Astrocyte (in vitro differentiated cells and primary cell): ENCODE results near the gene PDE3A. TPM values are rescaled to one million over a fixed set of nuclear protein-coding genes. Genes with fewer than 3 reads are reported as not detected.

ENCODE experiments used
- DNase-seq: peaks from one replicate; pipeline ENCODE4 v3.0.0-alpha.2; 2010; ENCODE audit warnings: low read depth
- FAIRE-seq: peaks from 2 replicates; lab custom pipeline; 2011; peaks lifted over from hg19 to GRCh38; lab: Jason Lieb, UNC
- H2AFZ ChIP-seq: 2 replicates; pipeline ENCODE4 v1.6.0; 2012; ENCODE audit warnings: low read depth, low read length, inconsistent platforms
- H3K27ac ChIP-seq: 2 replicates; pipeline ENCODE4 v1.5.1; 2011; ENCODE audit warnings: low read depth, low read length, inconsistent platforms
- H3K27me3 ChIP-seq: 2 replicates; pipeline ENCODE4 v1.6.0; 2011; ENCODE audit warnings: low read length, inconsistent platforms; ENCODE audit not compliant: insufficient read depth
- H3K36me3 ChIP-seq: 2 replicates; pipeline ENCODE4 v1.5.1; 2011; ENCODE audit warnings: low read length, inconsistent platforms; ENCODE audit not compliant: insufficient read depth
- H3K4me1 ChIP-seq: 2 replicates; pipeline ENCODE4 v1.5.1; 2011; ENCODE audit warnings: low read length, inconsistent platforms; ENCODE audit not compliant: insufficient read depth
- H3K4me2 ChIP-seq: 2 replicates; pipeline ENCODE4 v1.6.0; 2012; ENCODE audit warnings: low read length, inconsistent platforms
- H3K4me3 ChIP-seq: 2 replicates; pipeline ENCODE4 v1.5.1; 2011; ENCODE audit warnings: low read depth, mild to moderate bottlenecking, low read length, inconsistent platforms; ENCODE audit not compliant: insufficient read depth
- H3K79me2 ChIP-seq: 2 replicates; pipeline ENCODE4 v1.6.0; 2012; ENCODE audit warnings: mild to moderate bottlenecking, low read length, inconsistent platforms; ENCODE audit not compliant: insufficient read depth
- H3K9ac ChIP-seq: 2 replicates; pipeline ENCODE4 v1.6.0; 2012; ENCODE audit warnings: mild to moderate bottlenecking, low read length, inconsistent platforms
- H3K9me3 ChIP-seq: 2 replicates; pipeline ENCODE4 v1.5.1; 2012; ENCODE audit warnings: low read depth, mild to moderate bottlenecking, low read length, inconsistent platforms; ENCODE audit not compliant: insufficient read depth
- H4K20me1 ChIP-seq: 2 replicates; pipeline ENCODE4 v1.6.0; 2012; ENCODE audit warnings: low read length, inconsistent platforms; ENCODE audit not compliant: insufficient read depth
- H3K27ac Mint-ChIP-seq: one replicate; pipeline ENCODE4 v1.8.0; 2021; ENCODE audit warnings: mild to moderate bottlenecking, mixed read lengths; ENCODE audit not compliant: unreplicated experiment
- H3K27me3 Mint-ChIP-seq: one replicate; pipeline ENCODE4 v1.8.0; 2021; ENCODE audit warnings: low read depth, mixed read lengths; ENCODE audit not compliant: unreplicated experiment
- H3K36me3 Mint-ChIP-seq: one replicate; pipeline ENCODE4 v1.8.0; 2021; ENCODE audit warnings: low read depth, mixed read lengths; ENCODE audit not compliant: unreplicated experiment
- H3K4me1 Mint-ChIP-seq: one replicate; pipeline ENCODE4 v1.8.0; 2021; ENCODE audit warnings: low read depth, mixed read lengths; ENCODE audit not compliant: unreplicated experiment
- H3K4me3 Mint-ChIP-seq: one replicate; pipeline ENCODE4 v1.8.0; 2021; ENCODE audit warnings: mild to moderate bottlenecking, moderate library complexity, mixed read lengths; ENCODE audit not compliant: unreplicated experiment
- H3K9me3 Mint-ChIP-seq: one replicate; pipeline ENCODE4 v1.8.0; 2021; ENCODE audit warnings: mild to moderate bottlenecking, mixed read lengths; ENCODE audit not compliant: unreplicated experiment
- EZH2 ChIP-seq: IDR thresholded peaks from 2 replicates; pipeline ENCODE4 v1.6.1; 2012; ENCODE audit warnings: mild to moderate bottlenecking, low read length, inconsistent platforms; ENCODE audit not compliant: insufficient read depth
- total RNA-seq: library from RNA; stranded (reverse); gene quantifications from 2 replicates; pipeline ENCODE4 v1.2.1, GENCODE V29; 2021
- TF ChIP-seq, protein P1 (sequence below): IDR thresholded peaks from 2 replicates; pipeline ENCODE4 v1.5.1; 2011; ENCODE audit warnings: low read depth, mild to moderate bottlenecking, inconsistent platforms, low read length, moderate library complexity; ENCODE audit not compliant: insufficient read depth

The PDE3A gene
- total RNA-seq, 1 donor from 2014 or later: 1.7 TPM

GRCh38 chr12:20625531-20625930, 257.2 kb downstream of the PDE3A start:
- no peak overlapping the region for H3K4me2 ChIP-seq
- peaks cover 9% of the 10 kb centered on the region for H3K4me1 Mint-ChIP-seq

GRCh38 chr12:20627001-20627588, 258.8 kb downstream of the PDE3A start:
- peaks cover 9% of the 10 kb centered on the region for H3K4me1 Mint-ChIP-seq
- no peak overlapping the region for H3K9ac ChIP-seq

More at GRCh38 chr12:20625531-20625930, 257.2 kb downstream of the PDE3A start:
- Mint-ChIP-seq H3K4me3 (no peak overlapping the region), H3K9me3 (no peaks in the 10 kb centered on the region), H3K27me3 (no peaks in the 10 kb centered on the region), H3K36me3 (no peaks in the 10 kb centered on the region), H3K27ac (no peak overlapping the region)
- Histone ChIP-seq H3K27ac (no peak overlapping the region), H3K4me1 (peaks cover 4% of the 10 kb centered on the region), H3K4me3 (no peak overlapping the region), H2AFZ (no peak overlapping the region), H4K20me1 (no peaks in the 10 kb centered on the region), H3K9me3 (no peaks in the 10 kb centered on the region), H3K79me2 (no peaks in the 10 kb centered on the region), H3K36me3 (no peaks in the 10 kb centered on the region), H3K9ac (no peak overlapping the region), H3K27me3 (no peaks in the 10 kb centered on the region)
- FAIRE-seq (no peak), DNase-seq (no peak)
- no peak for TF ChIP-seq EZH2
- TF ChIP-seq, protein P1, sequence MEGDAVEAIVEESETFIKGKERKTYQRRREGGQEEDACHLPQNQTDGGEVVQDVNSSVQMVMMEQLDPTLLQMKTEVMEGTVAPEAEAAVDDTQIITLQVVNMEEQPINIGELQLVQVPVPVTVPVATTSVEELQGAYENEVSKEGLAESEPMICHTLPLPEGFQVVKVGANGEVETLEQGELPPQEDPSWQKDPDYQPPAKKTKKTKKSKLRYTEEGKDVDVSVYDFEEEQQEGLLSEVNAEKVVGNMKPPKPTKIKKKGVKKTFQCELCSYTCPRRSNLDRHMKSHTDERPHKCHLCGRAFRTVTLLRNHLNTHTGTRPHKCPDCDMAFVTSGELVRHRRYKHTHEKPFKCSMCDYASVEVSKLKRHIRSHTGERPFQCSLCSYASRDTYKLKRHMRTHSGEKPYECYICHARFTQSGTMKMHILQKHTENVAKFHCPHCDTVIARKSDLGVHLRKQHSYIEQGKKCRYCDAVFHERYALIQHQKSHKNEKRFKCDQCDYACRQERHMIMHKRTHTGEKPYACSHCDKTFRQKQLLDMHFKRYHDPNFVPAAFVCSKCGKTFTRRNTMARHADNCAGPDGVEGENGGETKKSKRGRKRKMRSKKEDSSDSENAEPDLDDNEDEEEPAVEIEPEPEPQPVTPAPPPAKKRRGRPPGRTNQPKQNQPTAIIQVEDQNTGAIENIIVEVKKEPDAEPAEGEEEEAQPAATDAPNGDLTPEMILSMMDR: no peak

More at GRCh38 chr12:20627001-20627588, 258.8 kb downstream of the PDE3A start:
- FAIRE-seq: no peak
- Mint-ChIP-seq H3K36me3 (no peaks in the 10 kb centered on the region), H3K9me3 (no peaks in the 10 kb centered on the region), H3K4me3 (no peak overlapping the region), H3K27me3 (no peaks in the 10 kb centered on the region), H3K27ac (no peak overlapping the region)
- no peaks in the 10 kb centered on the region for H3K79me2 ChIP-seq
- H2AFZ ChIP-seq: no peak overlapping the region
- peaks cover 4% of the 10 kb centered on the region for H3K4me1 ChIP-seq
- no peaks in the 10 kb centered on the region for H3K36me3 ChIP-seq
- TF ChIP-seq, protein P1: no peak
- no peak for TF ChIP-seq EZH2
- H3K27ac ChIP-seq: no peak overlapping the region
- H3K4me2 ChIP-seq: no peak overlapping the region
- no peak overlapping the region for H3K4me3 ChIP-seq
- H4K20me1 ChIP-seq: no peaks in the 10 kb centered on the region
- no peak for DNase-seq
- H3K9me3 ChIP-seq: no peaks in the 10 kb centered on the region
- H3K27me3 ChIP-seq: no peaks in the 10 kb centered on the region
